H9 (cell line): Measurements from ENCODE around the gene KRTAP4-1. TPM values are rescaled to one million over a fixed set of nuclear protein-coding genes. Genes with fewer than 3 reads are reported as not detected.
"Not testable (repeated sequence)": the region's sequence is repeated elsewhere in the genome, so short reads cannot be mapped to it uniquely, and the experiment has no call there.

Experiments used
- DNase-seq: peaks from one replicate; pipeline ENCODE4 v3.0.0-alpha.2; 2017
- H2AFZ ChIP-seq: one replicate; pipeline ENCODE4 v1.6.1; 2013; ENCODE audit warnings: mild to moderate bottlenecking, low read length, control low read depth, moderate library complexity
- H2AK5ac ChIP-seq: 2 replicates; pipeline ENCODE4 v1.6.1; 2013; ENCODE audit warnings: low read length, control low read depth, mixed read lengths; ENCODE audit not compliant: insufficient read length
- H2BK120ac ChIP-seq: one replicate; pipeline ENCODE4 v1.6.1; 2013; ENCODE audit warnings: low read depth, mild to moderate bottlenecking, low read length, control low read depth, inconsistent platforms; ENCODE audit not compliant: poor library complexity, severe bottlenecking
- H2BK12ac ChIP-seq: 2 replicates; pipeline ENCODE4 v1.6.1; 2013; ENCODE audit warnings: low read length, control low read depth, mixed read lengths, low read depth; ENCODE audit not compliant: insufficient read length
- H2BK15ac ChIP-seq: 2 replicates; pipeline ENCODE4 v1.6.1; 2013; ENCODE audit warnings: low read depth, low read length, control low read depth
- H2BK20ac ChIP-seq: one replicate; pipeline ENCODE4 v1.6.1; 2013; ENCODE audit warnings: low read depth, mild to moderate bottlenecking, low read length, control low read depth, inconsistent platforms; ENCODE audit not compliant: poor library complexity, severe bottlenecking
- H2BK5ac ChIP-seq: 2 replicates; pipeline ENCODE4 v1.6.1; 2013; ENCODE audit warnings: low read length, control low read depth, mixed read lengths; ENCODE audit not compliant: insufficient read length
- H3K14ac ChIP-seq: 2 replicates; pipeline ENCODE4 v1.6.1; 2013; ENCODE audit warnings: low read length, control low read depth; ENCODE audit not compliant: insufficient read depth
- H3K18ac ChIP-seq: 2 replicates; pipeline ENCODE4 v1.6.1; 2013; ENCODE audit warnings: low read depth, mild to moderate bottlenecking, mixed read lengths, low read length, control low read depth; ENCODE audit not compliant: insufficient read length
- H3K23ac ChIP-seq: 2 replicates; pipeline ENCODE4 v1.6.1; 2013; ENCODE audit warnings: low read length, control low read depth, mixed read lengths, low read depth; ENCODE audit not compliant: insufficient read length
- H3K23me2 ChIP-seq: 2 replicates; pipeline ENCODE4 v1.6.1; 2013; ENCODE audit warnings: low read depth, mild to moderate bottlenecking, mixed read lengths, low read length, control low read depth; ENCODE audit not compliant: insufficient read length, poor library complexity, severe bottlenecking
- H3K27ac ChIP-seq: 2 replicates; pipeline ENCODE4 v1.5.1; 2013; ENCODE audit warnings: low read length, control low read depth, mixed read lengths, low read depth; ENCODE audit not compliant: insufficient read length
- H3K27me3 ChIP-seq: 2 replicates; pipeline ENCODE4 v1.6.1; 2013; ENCODE audit warnings: low read length, control low read depth, inconsistent platforms; ENCODE audit not compliant: insufficient read depth
- H3K4ac ChIP-seq: 2 replicates; pipeline ENCODE4 v1.6.1; 2013; ENCODE audit warnings: low read depth, mild to moderate bottlenecking, control low read depth, inconsistent platforms, low read length, moderate library complexity
- H3K4me1 ChIP-seq: 2 replicates; pipeline ENCODE4 v1.6.1; 2013; ENCODE audit warnings: low read length, control low read depth, inconsistent platforms; ENCODE audit not compliant: insufficient read depth
- H3K4me2 ChIP-seq: 2 replicates; pipeline ENCODE4 v1.6.1; 2013; ENCODE audit warnings: low read length, control low read depth, mixed read lengths; ENCODE audit not compliant: insufficient read length, insufficient read depth
- H3K56ac ChIP-seq: 2 replicates; pipeline ENCODE4 v1.6.1; 2013; ENCODE audit warnings: low read depth, mild to moderate bottlenecking, mixed read lengths, low read length, control low read depth; ENCODE audit not compliant: insufficient read length
- H3K79me1 ChIP-seq: 2 replicates; pipeline ENCODE4 v1.6.1; 2013; ENCODE audit warnings: low read depth, mild to moderate bottlenecking, moderate library complexity, low read length, control low read depth, inconsistent platforms; ENCODE audit not compliant: insufficient read depth, poor library complexity, severe bottlenecking
- H3K79me2 ChIP-seq: 2 replicates; pipeline ENCODE4 v1.6.1; 2013; ENCODE audit warnings: low read length, control low read depth, inconsistent platforms; ENCODE audit not compliant: insufficient read depth
- H3K9ac ChIP-seq: 2 replicates; pipeline ENCODE4 v1.6.1; 2013; ENCODE audit warnings: low read length, control low read depth, mixed read lengths; ENCODE audit not compliant: insufficient read length; ENCODE audit errors: extremely low read depth
- H3K9me3 ChIP-seq: one replicate; pipeline ENCODE4 v1.6.1; 2013; ENCODE audit warnings: low read depth, low read length, inconsistent platforms; ENCODE audit not compliant: control insufficient read depth
- H3T11ph ChIP-seq: one replicate; pipeline ENCODE4 v1.6.1; 2013; ENCODE audit warnings: mild to moderate bottlenecking, low read length, control low read depth, inconsistent platforms
- H4K20me1 ChIP-seq: one replicate; pipeline ENCODE4 v1.6.1; 2013; ENCODE audit not compliant: control insufficient read depth, insufficient read length, insufficient read depth
- H4K5ac ChIP-seq: 2 replicates; pipeline ENCODE4 v1.6.1; 2013; ENCODE audit warnings: low read depth, mild to moderate bottlenecking, mixed read lengths, low read length, control low read depth; ENCODE audit not compliant: insufficient read length
- H4K8ac ChIP-seq: replicated peaks from 2 replicates; pipeline ENCODE4 v1.6.1; 2013; ENCODE audit warnings: low read length, control low read depth, mixed read lengths, low read depth; ENCODE audit not compliant: insufficient read length
- H4K91ac ChIP-seq: 2 replicates; pipeline ENCODE4 v1.6.1; 2013; ENCODE audit warnings: low read depth, mild to moderate bottlenecking, moderate library complexity, mixed read lengths, low read length, control low read depth; ENCODE audit not compliant: insufficient read length
- H3K27ac Mint-ChIP-seq, 3 experiments: 2 replicates in 2 of 3; 3 replicates in 1 of 3; pipeline ENCODE4 v1.8.0; 2020 to 2021; ENCODE audit warnings: mixed read lengths in 3 of 3, mild to moderate bottlenecking in 1 of 3, moderate library complexity in 1 of 3
- H3K27me3 Mint-ChIP-seq: 2 replicates; pipeline ENCODE4 v1.8.0; 2021; ENCODE audit warnings: low read depth, mild to moderate bottlenecking, moderate library complexity, mixed read lengths
- H3K36me3 Mint-ChIP-seq, 3 experiments: 2 replicates in 2 of 3; 3 replicates in 1 of 3; pipeline ENCODE4 v1.8.0; 2020 to 2021; ENCODE audit warnings: low read depth in 3 of 3, mixed read lengths in 3 of 3; ENCODE audit not compliant: insufficient read depth in 1 of 3
- H3K4me1 Mint-ChIP-seq, 2 experiments: 2 replicates each; pipeline ENCODE4 v1.8.0; 2020; ENCODE audit warnings: mixed read lengths in 2 of 2
- H3K4me3 Mint-ChIP-seq, 2 experiments: 2 replicates in 1 of 2; 3 replicates in 1 of 2; pipeline ENCODE4 v1.8.0; 2020 to 2021; ENCODE audit warnings: mild to moderate bottlenecking in 2 of 2, mixed read lengths in 2 of 2, moderate library complexity in 1 of 2
- H3K9me3 Mint-ChIP-seq, 2 experiments: 2 replicates in 1 of 2; 3 replicates in 1 of 2; pipeline ENCODE4 v1.8.0; 2020; ENCODE audit warnings: mild to moderate bottlenecking in 2 of 2, mixed read lengths in 2 of 2, moderate library complexity in 1 of 2
- CTCF ChIP-seq: fragments of 200-600 bp; sonication (generic); conservative IDR thresholded peaks from 3 replicates; pipeline ENCODE4 v1.8.0; 2021; ENCODE audit warnings: antibody characterized with exemption, mild to moderate bottlenecking
- WGBS: extraction: QIAGEN DNeasy Blood & Tissue Kit; methylation state at CpG from one replicate; pipeline ENCODE4 v1.1.7; 2013; ENCODE audit warnings: missing lambda C conversion rate, low lambda C conversion rate, mixed read lengths; ENCODE audit not compliant: insufficient read length; ENCODE audit errors: extremely low coverage; 5-methylcytosine and 5-hydroxymethylcytosine counted together
- total RNA-seq: library from RNA; stranded (reverse); gene quantifications from 2 replicates; pipeline ENCODE4 v1.2.1, GENCODE V29; 2021

The KRTAP4-1 gene
- total RNA-seq, 1 experiment from 2014 or later, result not detected

- Histone ChIP-seq H3T11ph (no peak overlapping the region), H4K20me1 (no peaks in the 10 kb centered on the region), H3K79me2 (no peaks in the 10 kb centered on the region), H4K5ac (no peak overlapping the region), H3K9ac (no peak overlapping the region), H2BK20ac (no peak overlapping the region), H3K23ac (no peak overlapping the region), H3K4me2 (no peak overlapping the region), H3K14ac (no peak overlapping the region), H3K79me1 (no peaks in the 10 kb centered on the region), H3K9me3 (no peaks in the 10 kb centered on the region), H2AK5ac (no peak overlapping the region), H3K27me3 (no peaks in the 10 kb centered on the region), H3K56ac (no peak overlapping the region), H3K4me1 (no peaks in the 10 kb centered on the region), H3K27ac (no peak overlapping the region), H3K23me2 (no peaks in the 10 kb centered on the region), H4K8ac (no peak overlapping the region), H4K91ac (no peak overlapping the region), H2BK120ac (no peak overlapping the region), H2BK5ac (no peak overlapping the region), H2AFZ (no peak overlapping the region), H3K4ac (no peak overlapping the region), H3K18ac (no peak overlapping the region), H2BK12ac (no peak overlapping the region), H2BK15ac (no peak overlapping the region)
- no peak for TF ChIP-seq CTCF
- H3K4me3 Mint-ChIP-seq, result no peak overlapping the region
- DNase-seq, result no peak
- H3K27me3 Mint-ChIP-seq, result no peaks in the 10 kb centered on the region
- H3K4me1 Mint-ChIP-seq, result peaks cover 3 to 8% of the 10 kb centered on the region in 2 experiments; a peak in 2 of 4 replicates
- H3K36me3 Mint-ChIP-seq, result no peaks in the 10 kb centered on the region
- H3K9me3 Mint-ChIP-seq, result no peaks in the 10 kb centered on the region; a peak in 1 of 5 replicates
- no peak overlapping the region for H3K27ac Mint-ChIP-seq
These were observed 45.4 kb upstream of the KRTAP4-1 start for GRCh38 chr17:41230094-41230493.

GRCh38 chr17:41226598-41227095, 41.9 kb upstream of the KRTAP4-1 start, which contains the start of gene KRTAP9-2:
Gene KRTAP9-2, plus strand, starts transcription at chr17:41226648. Its CDS starts 7 bp downstream, at chr17:41226655.
- H2BK15ac ChIP-seq, H2BK20ac ChIP-seq, H3K79me1 ChIP-seq, H2AFZ ChIP-seq, H2BK120ac ChIP-seq, H3T11ph ChIP-seq, H4K8ac ChIP-seq, H2AK5ac ChIP-seq, H3K14ac ChIP-seq, H3K27ac Mint-ChIP-seq, H3K23ac ChIP-seq, H3K4me1 ChIP-seq, H3K4ac ChIP-seq, H3K9me3 Mint-ChIP-seq, H3K18ac ChIP-seq, H2BK12ac ChIP-seq, H3K9ac ChIP-seq, H3K4me1 Mint-ChIP-seq, H3K27ac ChIP-seq, H4K91ac ChIP-seq, H4K20me1 ChIP-seq, H3K36me3 Mint-ChIP-seq, H3K27me3 Mint-ChIP-seq, H3K79me2 ChIP-seq, H4K5ac ChIP-seq, DNase-seq, H3K56ac ChIP-seq, H3K4me2 ChIP-seq, H3K27me3 ChIP-seq, H3K23me2 ChIP-seq, H3K4me3 Mint-ChIP-seq, H2BK5ac ChIP-seq, H3K9me3 ChIP-seq: not testable (repeated sequence)
- no CpG with 5 or more reads among the region's 4 CpGs for WGBS
